Measurements from ENCODE around the gene PTPRD.

- TF ChIP-seq POLR2AphosphoS5 (IDR thresholded peaks at IDR 0.05; ENCODE audit: borderline replicate concordance, low read depth, low read length): no peak
- TF ChIP-seq EZH2 (IDR thresholded peaks at IDR 0.05): no peak
Measured at GRCh38 chr9:8539681-8540197, 2073.1 kb downstream of the PTPRD start.
